Thoracic aorta (tissue), 2 donors: ENCODE results near the gene GPC6. TPM values are rescaled to one million over a fixed set of nuclear protein-coding genes. Genes with fewer than 3 reads are reported as not detected.

Experiments
- ATAC-seq: fragments of 150-250 bp; one replicate; pipeline ENCODE4 v1.8.0; 2017; ENCODE audit warnings: low read depth; ENCODE audit not compliant: insufficient number of reproducible peaks, low FRiP score
- DNase-seq: peaks from one replicate; pipeline ENCODE4 v3.0.0-alpha.2; 2020; ENCODE audit warnings: low spot score
- H3K27ac ChIP-seq, 2 donors: fragments of 200-600 bp; sonication (generic); 1 replicate in 1 of 2; 2 replicates in 1 of 2; pipeline ENCODE4 v1.5.1; 2016; ENCODE audit warnings: mild to moderate bottlenecking in 2 of 2, moderate library complexity in 2 of 2
- H3K27me3 ChIP-seq: fragments of 200-600 bp; sonication (generic); replicated peaks from 2 replicates; pipeline ENCODE4 v1.6.0; 2016; ENCODE audit warnings: mild to moderate bottlenecking; ENCODE audit not compliant: insufficient read depth
- H3K36me3 ChIP-seq: fragments of 200-600 bp; sonication (generic); one replicate; pipeline ENCODE4 v1.5.1; 2016
- H3K4me1 ChIP-seq, 2 donors: fragments of 200-600 bp; sonication (generic); 1 replicate in 1 of 2; 2 replicates in 1 of 2; pipeline versions ENCODE4 v1.5.1 to v1.6.0; 2016; ENCODE audit warnings: low read depth in 2 of 2, mild to moderate bottlenecking in 1 of 2; ENCODE audit not compliant: control insufficient read depth in 1 of 2
- H3K4me3 ChIP-seq: fragments of 200-600 bp; sonication (generic); 2 replicates; pipeline ENCODE4 v1.5.1; 2016; ENCODE audit warnings: mild to moderate bottlenecking
- H3K9me3 ChIP-seq: fragments of 200-600 bp; sonication (generic); 2 replicates; pipeline ENCODE4 v1.5.1; 2016
- CTCF ChIP-seq: fragments of 200-600 bp; sonication (generic); IDR thresholded peaks from one replicate; pipeline ENCODE4 v1.5.1; 2019; ENCODE audit warnings: antibody characterized with exemption
- total RNA-seq, 2 donors: library from RNA; depleted of rRNA; stranded (reverse); fragments of >200 nt; gene quantifications; one replicate each; pipeline versions ENCODE4 v1.1.0 to v1.2.3, GENCODE V29; 2016

Gene GPC6
- total RNA-seq, 2 donors from 2014 or later: 34.9 to 56.4 TPM

GRCh38 chr13:93758575-93758974 lies 532.0 kb downstream of the GPC6 start:
- no peak overlapping the region for H3K27ac ChIP-seq
- ATAC-seq: no peak

DNA sequence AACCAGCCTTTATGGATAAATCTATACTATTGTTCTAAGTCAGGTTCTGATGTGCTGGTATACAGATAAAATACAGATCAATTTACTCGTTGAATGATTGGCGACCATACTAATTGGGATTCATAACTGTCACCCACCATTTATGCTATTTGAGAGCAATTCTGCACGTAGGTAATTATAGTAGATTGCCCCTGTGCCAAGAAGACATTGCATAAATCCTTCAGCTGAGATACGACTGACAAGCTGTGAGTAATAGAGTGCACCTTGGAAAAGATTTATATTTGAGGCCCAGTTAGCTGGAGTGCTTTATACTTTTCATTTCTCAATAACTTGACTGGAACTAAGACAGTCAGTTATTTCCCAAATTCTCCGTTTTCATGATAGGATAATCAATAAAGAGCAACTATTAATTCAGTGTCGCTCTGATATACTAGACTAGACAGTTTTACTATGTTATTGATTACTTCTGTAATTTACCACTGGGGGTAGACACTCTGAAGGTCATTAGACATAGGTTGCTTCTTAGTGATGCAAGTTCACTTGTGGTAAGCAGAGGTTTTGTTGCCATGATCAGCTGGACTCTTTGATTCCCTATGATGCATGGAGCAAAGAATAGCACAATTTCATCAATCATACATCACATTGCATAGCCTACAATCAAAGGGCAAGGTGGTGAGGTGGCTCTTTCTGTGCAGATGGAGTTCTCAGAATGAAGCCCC lies 536.3 kb downstream of the GPC6 start:
- Histone ChIP-seq H3K4me3 (no peak overlapping the region), H3K9me3 (no peaks in the 10 kb centered on the region), H3K27me3 (no peaks in the 10 kb centered on the region), H3K4me1 (peaks cover 11 to 34% of the 10 kb centered on the region in 2 donors), H3K36me3 (no peaks in the 10 kb centered on the region), H3K27ac (no peak overlapping the region)
- no peak for DNase-seq
- no peak for TF ChIP-seq CTCF
- no peak for ATAC-seq

More at GRCh38 chr13:93758575-93758974, 532.0 kb downstream of the GPC6 start:
- peaks cover 0 to 6% of the 10 kb centered on the region in 2 donors for H3K4me1 ChIP-seq
- no peaks in the 10 kb centered on the region for H3K36me3 ChIP-seq
- no peak for TF ChIP-seq CTCF
- no peaks in the 10 kb centered on the region for H3K27me3 ChIP-seq
- no peak overlapping the region for H3K4me3 ChIP-seq
- DNase-seq: no peak
- H3K9me3 ChIP-seq: no peaks in the 10 kb centered on the region

GRCh38 chr13:93765062-93765461 lies 538.5 kb downstream of the GPC6 start:
- ATAC-seq: no peak
- Histone ChIP-seq H3K4me3 (no peak overlapping the region), H3K36me3 (no peaks in the 10 kb centered on the region), H3K27ac (no peak overlapping the region), H3K9me3 (no peaks in the 10 kb centered on the region), H3K27me3 (no peaks in the 10 kb centered on the region), H3K4me1 (peaks cover 25 to 55% of the 10 kb centered on the region in 2 donors)
- DNase-seq: no peak
- TF ChIP-seq CTCF: no peak

DNA sequence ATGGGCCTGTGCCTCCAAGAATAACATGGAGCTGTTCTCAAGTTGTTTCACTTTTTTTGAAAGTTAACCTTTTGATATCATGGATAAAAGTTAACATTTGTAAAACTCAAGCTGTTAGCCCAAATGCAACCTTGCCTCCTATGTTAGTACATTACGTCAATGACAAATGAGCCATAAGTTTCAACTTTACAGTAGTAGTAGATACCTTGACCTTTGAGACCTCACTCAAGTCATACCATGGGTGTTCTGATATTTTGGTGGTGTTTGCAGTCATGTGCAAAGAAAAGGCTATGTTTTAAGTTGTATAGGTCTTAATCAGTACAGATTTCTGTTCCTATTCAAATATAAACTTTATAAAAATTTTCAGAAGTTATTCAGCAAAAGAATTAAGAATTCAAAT lies 539.2 kb downstream of the GPC6 start:
- Histone ChIP-seq H3K27ac (peak overlapping the region in 1 of 2 donors; percentile 17), H3K9me3 (no peaks in the 10 kb centered on the region), H3K36me3 (no peaks in the 10 kb centered on the region), H3K4me3 (peak overlapping the region; percentile 5), H3K27me3 (no peaks in the 10 kb centered on the region), H3K4me1 (peaks cover 25 to 58% of the 10 kb centered on the region in 2 donors)
- ATAC-seq (no peak), DNase-seq (no peak)
- no peak for TF ChIP-seq CTCF

DNA sequence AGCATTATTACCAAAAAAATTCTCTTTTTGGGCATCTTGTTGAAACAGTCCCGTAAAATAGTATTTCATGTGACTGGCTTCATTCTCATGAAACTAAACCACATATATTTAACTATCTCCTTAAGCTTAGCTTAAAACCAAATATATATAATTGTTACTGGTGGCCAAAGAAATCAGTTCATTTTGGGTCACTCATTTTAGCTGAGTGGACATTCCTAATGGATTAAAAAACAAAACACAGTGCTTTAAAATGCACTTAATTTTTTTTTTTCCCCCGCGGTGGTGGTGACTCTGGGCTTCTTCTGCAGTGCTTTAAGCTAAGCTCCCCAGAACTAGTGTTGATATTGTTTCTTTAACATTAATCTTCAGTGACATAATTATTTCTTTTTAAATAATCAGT lies 540.1 kb downstream of the GPC6 start:
- Histone ChIP-seq H3K36me3 (no peaks in the 10 kb centered on the region), H3K4me1 (peaks cover 25 to 58% of the 10 kb centered on the region in 2 donors), H3K27ac (peak overlapping the region in 1 of 2 donors; percentile 33), H3K4me3 (peak overlapping the region; percentile 32), H3K9me3 (no peaks in the 10 kb centered on the region), H3K27me3 (no peaks in the 10 kb centered on the region)
- ATAC-seq (no peak), DNase-seq (no peak)
- no peak for TF ChIP-seq CTCF
